GM12891 (cell line): Measurements from ENCODE around the gene SESTD1.

Experiments
- POLR2A ChIP-seq: IDR thresholded peaks from 2 replicates; pipeline ENCODE4 v1.6.1; 2011; ENCODE audit warnings: low read depth, low read length, control low read depth
- POLR2AphosphoS5 ChIP-seq: IDR thresholded peaks from 2 replicates; pipeline ENCODE4 v1.6.1; 2011; ENCODE audit warnings: low read depth, low read length, control low read depth

- TF ChIP-seq POLR2AphosphoS5 (no peak), POLR2A (no peak)
Observed at GRCh38 chr2:179260224-179260623, 4.4 kb downstream of the SESTD1 start.
